H4 (cell line): ENCODE data around the gene OGFR. TPM values are rescaled to one million over a fixed set of nuclear protein-coding genes. Genes with fewer than 3 reads are reported as not detected.
A peak's percentile ranks its signal among the peaks of the same experiment; 100 is the strongest.

Source experiments
- DNase-seq: peaks from one replicate; pipeline ENCODE4 v3.0.0-alpha.2; 2015; ENCODE audit warnings: low spot score
- total RNA-seq: library from RNA; depleted of rRNA; stranded (reverse); fragments of >200 nt; shearing (Covaris generic); gene quantifications from 2 replicates; pipeline ENCODE4 v1.2.3, GENCODE V29; 2014

The OGFR gene
- total RNA-seq, 1 experiment from 2014 or later, result 30.9 TPM

DNA sequence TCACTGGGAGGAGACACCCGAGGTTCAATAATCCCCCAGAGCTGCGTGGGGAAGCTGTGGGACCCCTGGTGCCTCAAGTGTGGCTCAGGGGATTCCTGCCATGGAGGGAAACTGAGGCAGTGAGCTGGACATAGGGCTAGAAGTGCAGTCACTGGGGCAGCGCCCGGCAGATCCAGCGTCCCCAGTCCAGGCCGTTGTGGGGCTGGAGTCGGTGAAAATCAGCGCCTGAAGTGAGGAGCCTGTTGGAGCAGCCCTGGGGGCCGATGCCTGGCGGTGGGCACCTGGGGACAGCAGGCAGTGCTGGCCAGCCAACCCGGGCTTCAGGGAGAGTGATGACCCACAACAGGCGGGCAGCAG lies 10.1 kb downstream of the OGFR start:
- DNase-seq, result no peak

DNA sequence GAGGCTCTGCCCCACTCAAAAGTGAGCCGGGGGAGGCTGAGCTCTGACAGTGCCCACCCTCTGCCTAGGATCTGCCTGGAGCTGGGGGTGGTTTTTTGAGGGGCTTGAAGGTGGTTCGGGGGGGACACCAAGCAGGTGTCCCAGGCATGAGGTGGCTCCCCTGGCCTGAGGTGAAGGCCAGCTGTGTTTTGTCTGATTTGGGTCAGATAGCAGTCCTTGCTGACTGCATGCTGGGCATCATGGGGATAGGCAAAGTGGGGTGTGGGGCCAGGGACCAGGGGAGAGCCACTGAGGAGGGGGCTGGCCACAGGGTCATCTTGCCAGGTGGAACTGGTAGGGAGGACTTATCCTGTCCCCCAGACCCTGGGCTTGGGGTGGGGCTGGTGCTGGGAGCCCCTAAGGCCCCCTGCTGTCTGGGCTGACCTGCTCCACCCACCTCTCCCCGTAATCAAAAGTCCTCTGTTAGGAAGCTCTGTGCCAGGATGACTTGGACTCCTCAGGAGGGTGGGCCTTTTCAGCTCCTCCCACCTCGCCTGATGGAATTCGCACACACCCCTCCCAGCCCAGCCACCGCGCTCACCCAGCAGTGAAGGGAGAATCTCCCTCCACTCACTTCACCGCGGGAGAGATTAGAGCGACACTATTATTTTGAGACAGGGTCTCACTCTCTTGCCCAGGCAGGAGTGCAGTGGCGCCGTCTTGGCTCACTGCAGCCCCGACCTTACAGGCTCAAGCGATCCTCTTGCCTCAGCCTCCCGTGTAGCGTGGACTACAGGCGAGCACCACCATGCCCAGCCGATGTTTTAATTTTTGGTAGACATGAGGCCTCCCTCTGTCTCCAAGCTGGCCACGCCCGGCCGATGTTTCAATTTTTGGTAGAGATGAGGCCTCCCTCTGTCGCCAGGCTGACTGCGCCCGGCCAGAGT lies 10.7 kb downstream of the OGFR start:
- no peak for DNase-seq

DNA sequence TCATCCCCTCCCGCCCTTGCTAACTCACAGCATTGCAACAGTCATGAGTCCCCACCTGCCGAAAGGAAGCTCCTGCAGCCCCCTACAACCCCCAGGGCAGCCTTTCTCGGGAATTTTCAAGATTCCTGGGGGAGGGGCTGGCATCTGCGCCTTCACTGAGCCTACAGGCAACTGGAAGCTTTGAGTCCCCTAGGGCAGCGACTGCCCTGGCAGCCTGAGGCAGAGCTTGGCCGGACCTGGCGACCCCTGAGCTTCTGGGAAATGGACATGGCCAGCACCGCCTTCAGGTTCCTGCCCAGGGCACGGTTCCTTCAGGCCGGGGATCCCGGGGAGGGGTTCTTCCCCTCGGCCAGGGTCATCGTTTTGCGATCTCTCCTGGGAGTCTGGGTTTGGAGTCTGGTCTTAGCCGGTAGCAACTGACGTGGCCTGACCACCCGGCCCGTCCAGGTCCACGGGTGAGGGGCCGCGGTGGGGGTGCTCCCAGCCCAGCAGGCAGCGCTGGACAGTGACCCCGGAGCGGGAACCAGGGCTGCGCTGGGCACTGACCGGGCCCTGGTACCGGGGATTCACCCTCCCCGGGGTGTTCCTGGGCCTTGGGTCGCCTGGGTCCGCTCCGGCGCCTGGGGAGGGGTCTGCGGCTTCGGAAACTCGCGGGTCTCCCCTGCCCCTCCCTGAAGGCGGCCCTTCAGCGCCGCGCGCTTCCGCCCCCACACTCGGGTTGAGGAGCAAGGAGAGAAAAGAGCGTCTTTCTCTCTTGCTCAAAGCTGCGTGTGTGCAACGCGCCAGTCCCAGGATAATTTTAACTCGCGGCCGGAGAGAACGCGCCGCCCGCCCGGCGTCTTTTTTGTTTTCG lies 11.6 kb downstream of the OGFR start:
- no peak for DNase-seq

DNA sequence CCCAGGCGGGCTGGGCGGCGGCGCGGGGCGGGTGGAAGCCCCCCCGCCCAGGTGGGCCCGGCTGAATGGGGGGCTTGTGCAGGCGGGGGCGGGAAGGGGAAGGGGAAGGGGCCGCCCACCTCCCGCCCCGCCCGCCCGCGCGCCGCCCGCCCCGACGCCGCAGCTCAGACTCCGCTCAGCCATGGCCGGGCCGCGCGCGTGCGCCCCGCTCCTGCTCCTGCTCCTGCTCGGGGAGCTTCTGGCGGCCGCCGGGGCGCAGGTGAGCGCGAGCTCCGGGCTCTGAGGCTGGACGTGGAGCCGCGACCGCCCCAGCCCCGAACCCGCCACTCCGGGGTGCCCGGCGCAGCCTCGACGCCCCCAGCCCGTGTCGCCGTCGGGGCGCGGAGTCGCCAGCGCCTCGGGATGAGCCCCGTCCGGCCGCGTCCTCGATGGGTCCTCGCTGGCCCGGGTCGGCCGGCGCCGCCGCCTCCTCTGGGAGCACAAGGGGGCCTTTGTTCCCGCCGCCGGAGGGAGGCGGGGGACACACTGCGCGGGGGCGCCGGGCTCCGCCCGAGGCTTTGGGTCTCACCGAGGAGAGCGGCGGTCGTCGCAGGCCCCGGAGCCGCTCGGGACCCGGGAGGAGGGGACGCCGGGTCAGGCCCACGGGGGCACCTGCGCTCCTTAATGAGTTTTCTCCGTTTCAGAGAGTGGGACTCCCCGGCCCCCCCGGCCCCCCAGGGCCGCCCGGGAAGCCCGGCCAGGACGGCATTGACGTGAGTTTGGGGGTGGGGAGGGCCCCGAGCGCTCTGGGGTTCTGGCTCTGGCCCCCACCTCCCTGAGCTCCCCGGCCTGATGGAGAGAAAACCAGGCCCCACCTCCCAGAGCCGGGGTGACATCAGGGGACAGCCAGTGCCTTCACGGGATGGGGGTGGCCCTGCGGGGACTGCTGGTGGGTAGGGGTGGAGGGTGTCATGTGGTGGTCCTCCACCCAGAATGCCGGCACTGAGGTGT lies 12.5 kb downstream of the OGFR start, which contains the start of gene COL9A3:
COL9A3 (plus strand) TSS at position 167 of the 990 bp plus-strand sequence; CDS start at position 182, 15 bp downstream.
- no peak for DNase-seq

DNA sequence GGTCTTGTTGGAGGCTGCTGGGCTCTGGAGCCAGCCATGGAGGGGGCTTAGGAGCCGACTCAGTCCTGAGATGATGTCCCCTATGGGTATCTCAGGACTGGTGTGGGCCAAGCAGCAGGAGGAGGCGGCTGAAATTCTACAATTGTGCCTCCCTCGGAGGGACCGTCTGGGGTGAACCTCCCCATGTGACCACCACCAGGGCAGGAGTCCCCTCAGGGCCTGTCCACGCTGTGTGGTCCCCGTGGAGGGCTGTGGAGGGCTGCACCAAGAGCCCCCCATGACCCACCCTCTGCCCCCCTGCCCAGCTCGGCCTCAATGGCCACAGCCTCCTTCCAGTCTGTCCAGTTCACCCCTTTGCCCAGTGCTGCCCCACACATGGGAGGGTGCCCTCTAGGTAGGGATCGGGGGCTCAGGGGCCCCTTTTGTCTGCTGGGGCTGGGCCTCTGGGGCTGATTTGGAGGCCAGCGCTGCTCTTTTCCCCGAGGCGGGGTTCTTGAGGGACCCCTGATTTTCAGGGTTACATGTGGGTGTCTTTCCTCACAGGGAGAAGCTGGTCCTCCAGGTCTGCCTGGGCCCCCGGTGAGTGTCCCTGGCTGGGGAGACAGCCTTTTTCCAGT lies 13.4 kb downstream of the OGFR start:
- no peak for DNase-seq

DNA sequence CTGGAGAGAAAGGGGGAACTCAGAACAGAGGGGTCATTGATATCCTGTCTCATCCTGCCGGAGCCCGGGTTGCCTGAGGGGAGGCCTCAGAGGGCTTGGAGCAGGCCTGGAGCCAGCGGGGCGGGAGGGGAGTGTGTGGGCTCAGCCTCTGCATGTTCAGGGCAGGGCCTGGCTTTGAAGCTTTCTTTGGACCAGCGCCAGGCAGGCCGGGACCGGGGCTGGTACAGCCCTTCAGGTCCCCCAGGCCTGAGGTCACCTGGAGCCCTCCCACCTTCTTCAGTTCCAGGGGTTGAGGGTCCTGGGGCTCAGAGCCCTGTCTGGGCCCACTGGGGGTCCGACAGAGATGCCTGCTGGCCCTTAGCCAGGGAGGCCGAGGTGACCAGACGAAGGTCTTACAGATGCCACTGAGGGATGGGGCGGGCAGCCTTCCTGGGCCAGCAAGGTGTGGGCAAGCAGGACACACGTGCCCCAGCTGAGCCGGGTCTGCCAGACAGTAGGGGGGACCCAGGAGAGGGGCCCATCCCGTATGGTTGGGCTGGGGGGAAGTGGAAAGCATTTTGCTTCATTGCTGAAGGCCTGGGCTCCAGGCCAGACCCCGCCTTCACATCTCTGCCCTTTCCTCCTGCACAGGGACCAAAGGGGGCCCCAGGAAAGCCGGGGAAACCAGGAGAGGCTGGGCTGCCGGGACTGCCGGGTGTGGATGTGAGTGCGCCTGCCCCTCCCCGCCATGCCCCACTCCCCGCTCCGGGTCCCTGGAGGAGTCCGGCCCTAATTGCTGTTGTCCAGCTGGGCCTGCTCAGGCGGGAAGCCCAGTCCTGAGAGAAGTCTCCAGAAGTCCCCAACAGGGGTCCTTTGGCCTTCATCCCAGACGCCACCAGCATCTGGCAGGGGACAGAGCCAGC lies 14.2 kb downstream of the OGFR start:
- peak; percentile 55 for DNase-seq

DNA sequence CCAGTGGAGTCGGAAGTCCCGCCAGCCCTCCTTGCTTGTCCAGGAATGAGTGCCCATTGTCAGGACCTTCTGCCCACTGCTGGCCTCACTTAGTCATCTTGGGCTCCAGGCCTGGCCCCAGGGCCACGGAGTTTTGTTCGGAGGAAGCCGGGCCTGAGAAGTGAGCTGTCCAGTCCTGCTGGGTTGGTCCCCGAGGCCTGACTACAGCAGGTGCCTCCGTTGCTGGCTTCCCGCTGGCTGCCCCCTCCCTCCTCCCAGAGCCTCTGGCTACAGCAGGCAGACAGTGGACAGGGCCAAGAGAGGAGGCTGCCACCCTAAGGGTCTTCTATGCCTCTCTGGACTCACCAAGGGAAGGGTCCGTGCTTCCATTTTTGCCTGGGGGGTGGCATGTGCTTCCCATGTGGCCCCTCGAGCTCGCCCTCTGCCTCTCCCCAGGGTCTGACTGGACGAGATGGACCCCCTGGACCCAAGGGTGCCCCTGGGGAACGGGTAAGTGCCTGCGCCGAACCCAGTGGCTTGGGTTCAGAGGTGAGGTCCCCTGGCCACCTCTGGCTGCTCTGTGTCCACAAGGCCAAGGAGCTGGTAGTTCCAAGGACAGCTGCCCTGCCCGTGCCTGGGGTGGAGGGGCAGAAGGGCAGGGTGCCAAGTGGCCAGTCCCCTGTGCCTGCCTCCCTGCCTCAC lies 15.0 kb downstream of the OGFR start:
- DNase-seq, result no peak

DNA sequence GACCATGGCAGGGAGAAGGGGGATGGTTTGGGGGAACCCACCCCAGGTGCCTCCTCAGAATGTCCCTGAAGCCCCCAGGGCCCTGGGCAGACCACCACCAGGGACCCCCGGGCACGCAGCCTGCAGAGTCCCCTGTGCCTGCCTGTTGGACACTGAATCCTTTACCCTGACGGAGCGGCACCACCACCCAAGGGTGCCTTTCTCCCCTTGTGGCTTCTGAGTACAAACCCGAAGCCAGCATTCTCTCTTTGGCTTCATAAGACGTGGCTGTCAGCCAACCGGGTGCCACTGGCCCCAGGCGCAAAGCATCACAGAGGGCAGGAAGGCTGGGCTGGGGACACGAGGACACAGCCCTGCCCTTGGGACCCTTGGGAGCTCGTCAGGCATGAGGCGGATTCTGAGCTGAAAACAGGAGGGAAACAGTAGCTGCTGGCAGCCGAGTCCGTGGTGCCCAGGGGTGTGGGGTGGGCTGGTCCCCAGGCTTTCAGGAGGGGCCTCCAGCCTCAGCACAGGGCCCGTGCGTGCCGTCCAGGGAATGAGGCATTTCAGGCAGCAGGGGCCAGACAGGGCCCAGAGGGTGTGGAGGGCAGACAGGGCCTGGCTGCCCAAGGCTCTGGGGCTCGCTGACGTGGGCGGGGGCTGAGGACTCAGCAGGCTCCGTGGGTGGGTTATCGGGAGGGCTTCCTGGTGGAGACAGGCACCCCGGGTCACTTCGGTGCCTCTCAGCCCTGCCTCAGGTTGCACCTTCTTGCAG lies 15.8 kb downstream of the OGFR start:
- DNase-seq, result no peak

DNA sequence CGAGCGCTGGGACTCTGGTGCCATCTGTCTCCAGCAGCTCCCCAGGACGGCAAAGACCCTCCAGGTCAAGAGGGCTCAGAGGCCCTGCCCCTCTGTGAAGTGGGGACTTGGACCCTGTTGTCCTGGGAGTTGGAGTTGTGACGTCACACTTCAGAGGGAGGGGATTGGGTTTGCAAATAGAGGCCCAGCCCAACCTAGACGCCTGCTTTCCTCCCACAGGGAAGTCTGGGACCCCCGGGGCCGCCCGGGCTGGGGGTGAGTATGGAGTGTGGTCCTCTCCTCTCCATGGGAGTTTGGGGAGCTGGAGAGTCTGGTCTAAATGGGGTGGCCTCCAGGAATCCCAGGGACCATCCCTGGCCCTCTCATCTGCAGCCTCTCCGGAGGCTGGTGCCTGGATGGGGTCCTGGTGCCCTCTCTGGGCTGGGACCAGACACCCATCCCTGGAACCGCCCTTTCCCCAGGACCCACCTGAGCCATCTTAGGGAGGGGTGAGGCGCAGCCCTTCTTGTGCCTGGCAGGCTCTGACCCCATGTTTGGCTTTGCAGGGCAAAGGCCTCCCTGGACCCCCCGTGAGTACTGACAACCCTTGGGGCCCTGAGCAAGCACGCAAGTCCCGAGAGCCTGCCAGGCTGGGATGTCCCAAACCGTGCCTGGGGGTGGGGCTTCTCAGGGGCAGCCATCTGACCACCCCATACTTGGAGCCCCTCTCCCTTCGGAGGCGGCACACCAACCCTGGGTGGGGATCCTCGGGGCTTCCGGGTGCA lies 16.5 kb downstream of the OGFR start:
- DNase-seq, result no peak

DNA sequence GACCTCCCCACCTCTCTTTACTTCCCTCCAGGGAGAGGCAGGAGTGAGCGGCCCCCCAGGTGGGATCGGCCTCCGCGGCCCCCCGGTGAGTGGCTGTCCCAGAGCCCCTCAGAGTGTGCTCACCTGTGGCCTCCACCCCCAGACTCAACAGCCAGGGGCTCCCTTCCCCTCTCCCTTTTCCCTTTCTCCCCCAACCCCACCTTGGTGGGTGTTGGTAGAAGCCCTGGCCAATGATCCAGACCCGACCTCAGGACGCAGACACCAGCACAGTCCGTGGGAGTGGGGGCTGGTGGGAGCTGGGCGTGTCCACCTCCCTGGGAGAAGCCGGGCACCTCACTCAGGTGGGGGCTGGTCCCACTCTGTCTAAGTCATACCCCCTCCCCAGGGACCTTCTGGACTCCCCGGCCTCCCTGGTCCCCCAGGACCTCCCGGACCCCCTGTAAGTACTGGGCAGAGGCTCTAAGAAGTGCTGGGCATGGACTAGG lies 17.1 kb downstream of the OGFR start:
- no peak for DNase-seq

DNA sequence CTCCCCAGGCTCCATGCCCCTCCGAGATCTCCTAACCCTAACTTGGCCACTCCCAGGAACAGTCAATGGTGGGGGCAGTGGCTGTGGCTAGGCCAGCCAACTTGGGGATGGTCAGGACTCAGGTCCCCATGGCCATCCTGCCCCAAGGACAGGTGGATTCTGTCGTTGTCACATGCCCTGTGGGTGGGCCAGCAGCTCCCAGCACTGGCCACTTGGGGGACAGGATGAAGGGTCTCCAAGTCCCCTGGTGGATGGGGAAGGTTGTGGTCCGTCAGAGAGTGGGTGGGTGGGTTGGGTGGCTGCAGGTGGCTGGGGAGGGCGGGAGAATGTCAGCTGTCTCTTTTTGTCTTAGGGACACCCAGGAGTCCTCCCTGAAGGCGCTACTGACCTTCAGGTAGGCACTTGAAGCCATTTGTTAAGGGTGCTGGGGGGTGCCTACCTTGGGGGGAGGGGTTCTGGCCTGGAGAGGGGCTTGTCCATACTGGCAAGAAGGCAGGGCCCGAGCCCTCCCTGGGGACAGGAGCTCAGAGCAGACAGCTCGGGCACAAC lies 17.7 kb downstream of the OGFR start:
- DNase-seq, result no peak

DNA sequence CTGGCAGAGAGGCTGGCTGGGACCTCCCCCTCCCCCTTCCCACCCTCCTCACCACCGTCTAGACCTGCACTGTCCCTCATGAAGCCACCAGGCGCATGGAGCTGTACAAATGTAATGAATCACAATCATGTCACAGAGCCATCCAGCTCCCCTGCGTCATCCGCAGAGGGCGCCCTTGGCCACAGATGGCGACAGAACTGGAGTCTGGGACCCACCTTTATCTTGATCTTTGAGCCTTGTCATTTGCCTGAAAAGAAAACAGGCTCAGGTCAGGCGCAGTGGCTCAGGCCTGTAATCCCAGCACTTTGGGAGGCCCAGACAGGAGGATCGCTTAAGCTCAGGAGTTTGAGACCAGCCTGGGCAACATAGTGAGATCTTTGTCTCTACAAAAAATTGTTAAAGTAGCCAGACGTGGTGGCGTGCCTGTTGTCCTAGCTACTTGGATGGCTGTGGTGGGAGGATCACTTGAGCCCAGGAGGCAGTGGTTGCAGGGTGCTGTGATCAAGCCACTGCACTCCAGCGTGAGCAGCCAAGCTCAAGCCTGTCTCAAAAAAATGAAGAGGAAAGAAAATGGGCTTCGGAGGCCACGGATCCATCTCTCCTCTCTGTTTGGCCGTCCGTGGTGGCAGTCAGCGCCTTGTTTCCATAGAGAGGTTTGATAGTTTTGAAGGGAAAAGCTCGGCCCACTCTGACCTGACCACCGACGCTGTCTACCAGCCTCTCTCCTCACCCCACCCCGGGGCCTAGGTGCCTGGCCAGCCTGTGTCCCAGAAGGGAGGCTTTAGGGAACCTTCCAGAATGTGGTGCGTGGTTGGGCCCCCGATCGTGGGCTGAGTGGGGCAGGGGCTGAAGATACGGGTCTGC lies 18.4 kb downstream of the OGFR start:
- peak; percentile 43 for DNase-seq

DNA sequence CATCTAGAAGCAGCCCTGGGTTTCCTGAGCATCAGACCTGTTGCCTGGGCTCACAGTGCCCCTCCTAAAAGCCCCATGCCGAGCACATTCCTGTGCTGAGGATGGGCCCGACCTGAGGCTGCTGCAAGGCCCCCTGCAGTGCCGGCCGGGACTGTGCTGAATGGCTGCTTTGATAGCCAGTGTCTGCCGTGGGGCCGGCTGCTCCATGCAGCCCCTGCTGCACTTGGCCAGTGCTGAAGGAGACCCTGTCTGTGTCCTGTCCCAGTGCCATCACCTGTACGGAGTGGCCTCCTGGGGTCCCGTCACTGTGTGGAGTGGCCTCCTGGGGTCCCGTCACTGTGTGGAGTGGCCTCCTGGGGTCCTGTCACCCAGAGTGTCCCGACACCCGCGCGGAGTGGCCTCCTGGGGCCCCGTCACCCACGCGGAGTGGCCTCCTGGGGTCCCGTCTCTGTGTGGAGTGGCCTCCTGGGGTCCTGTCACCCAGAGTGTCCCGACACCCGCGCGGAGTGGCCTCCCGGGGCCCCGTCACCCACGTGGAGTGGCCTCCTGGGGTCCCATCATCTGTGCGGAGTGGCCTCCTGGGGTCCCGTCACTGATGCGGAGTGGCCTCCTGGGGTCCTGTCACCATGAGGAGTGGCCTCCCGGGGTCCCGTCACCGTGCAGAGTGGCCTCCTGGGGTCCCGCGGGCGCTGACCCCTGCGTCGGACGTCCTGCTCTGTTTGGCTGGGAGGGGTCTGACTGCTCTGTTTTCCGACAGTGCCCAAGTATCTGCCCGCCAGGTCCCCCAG lies 19.2 kb downstream of the OGFR start:
- no peak for DNase-seq

DNA sequence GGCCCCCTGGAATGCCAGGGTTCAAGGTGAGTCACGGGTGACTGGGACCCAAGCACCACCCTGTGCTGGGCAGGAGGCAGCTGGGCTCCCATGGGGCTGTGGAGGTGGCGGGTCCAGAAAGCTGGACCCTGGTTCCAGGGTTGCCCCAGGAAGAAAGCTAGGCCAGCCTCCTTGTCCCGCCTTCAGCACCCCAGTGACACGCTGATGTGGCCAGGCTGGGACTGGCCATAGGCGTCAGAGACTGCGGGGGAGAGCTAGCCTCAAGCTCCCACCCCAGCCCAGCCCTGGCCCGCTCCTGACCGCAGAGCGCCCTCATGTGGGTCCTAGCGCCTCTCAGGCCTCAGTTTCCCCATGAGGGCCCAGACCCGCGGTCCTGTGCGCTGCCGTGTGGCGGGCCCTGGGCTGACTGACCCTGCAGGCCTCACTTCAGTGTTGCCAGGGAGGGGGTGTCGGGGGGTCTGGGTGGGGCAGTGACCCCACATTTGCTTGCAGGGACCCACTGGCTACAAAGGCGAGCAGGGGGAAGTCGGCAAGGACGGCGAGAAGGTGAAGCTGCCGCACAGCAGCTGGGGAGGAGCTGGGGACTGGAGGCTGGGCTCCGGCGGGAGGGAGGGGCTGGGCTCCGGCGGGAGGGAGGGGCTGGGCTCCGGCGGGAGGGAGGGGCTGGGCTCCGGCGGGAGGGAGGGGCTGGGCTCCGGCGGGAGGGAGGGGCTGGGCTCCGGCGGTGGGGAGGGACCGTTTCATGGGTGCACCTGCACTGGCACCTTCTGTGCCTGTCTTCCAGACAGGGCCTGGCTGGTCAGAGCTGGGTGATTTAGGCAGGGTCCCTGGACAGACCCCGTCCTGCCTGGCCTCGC lies 20.1 kb downstream of the OGFR start:
- DNase-seq, result no peak
